Uterus (tissue), 2 donors: ENCODE data around the gene GATA6.

Experiments
- CTCF ChIP-seq, 4 experiments: fragments of 200-600 bp in 2 of 4; fragments of 450-650 bp in 2 of 4; sonication (generic) in 2 of 4; IDR thresholded peaks; one replicate each; pipeline ENCODE4 v1.5.1; 2016 to 2019; ENCODE audit warnings: antibody characterized with exemption in 4 of 4, mild to moderate bottlenecking in 2 of 4, moderate library complexity in 1 of 4
- POLR2A ChIP-seq, 2 donors: fragments of 450-650 bp; IDR thresholded peaks; one replicate each; pipeline ENCODE4 v1.6.1; 2016; ENCODE audit warnings: antibody characterized with exemption in 2 of 2, mild to moderate bottlenecking in 1 of 2, moderate library complexity in 1 of 2

GRCh38 chr18:22223254-22223964, 54.0 kb downstream of the GATA6 start:
- no peak for TF ChIP-seq CTCF (IDR thresholded peaks at IDR 0.05)
- no peak for TF ChIP-seq POLR2A (IDR thresholded peaks at IDR 0.05)
